H1 (cell line): ENCODE data around the gene UBE2K. TPM values are rescaled to one million over a fixed set of nuclear protein-coding genes. Genes with fewer than 3 reads are reported as not detected.

Experiments used
- CTCF ChIA-PET: fragments of 300-600 bp; sonication (Branson Sonifier 250); formaldehyde crosslinking; loops from one replicate; lab custom pipeline; 2021; ENCODE audit not compliant: partially characterized antibody; lab: Charles Lee
- POLR2A ChIA-PET: fragments of 300-600 bp; sonication (Branson Sonifier 250); formaldehyde crosslinking; loops from one replicate; lab custom pipeline; 2021; ENCODE audit warnings: inconsistent platforms; ENCODE audit not compliant: partially characterized antibody; lab: Charles Lee
- DNase-seq, 2 experiments: peaks; one replicate each; pipeline versions ENCODE4 v3.0.0 to v3.0.0-alpha.2; 2010 to 2022; ENCODE audit warnings: low spot score in 2 of 2, low read depth in 1 of 2, mixed read lengths in 1 of 2
- FAIRE-seq: peaks from 2 replicates; lab custom pipeline; 2011; peaks lifted over from hg19 to GRCh38; lab: Jason Lieb, UNC
- H2AFZ ChIP-seq: 2 replicates; pipeline ENCODE4 v1.8.1; 2012; ENCODE audit warnings: low read length, inconsistent platforms
- H2AK5ac ChIP-seq: 2 replicates; pipeline ENCODE4 v1.6.1; 2013; ENCODE audit warnings: low read depth, low read length
- H2BK120ac ChIP-seq: replicated peaks from 2 replicates; pipeline ENCODE3; 2013; ENCODE audit warnings: low read depth, low read length, inconsistent platforms
- H2BK12ac ChIP-seq: 2 replicates; pipeline ENCODE4 v1.6.1; 2013; ENCODE audit warnings: low read depth, low read length
- H2BK15ac ChIP-seq: 2 replicates; pipeline ENCODE4 v1.6.1; 2013; ENCODE audit warnings: low read length
- H2BK20ac ChIP-seq: 2 replicates; pipeline ENCODE4 v1.6.1; 2013; ENCODE audit warnings: low read length
- H2BK5ac ChIP-seq: 2 replicates; pipeline ENCODE4 v1.6.1; 2013; ENCODE audit warnings: low read depth, low read length
- H3K14ac ChIP-seq: 2 replicates; pipeline ENCODE4 v1.6.1; 2013; ENCODE audit warnings: inconsistent platforms; ENCODE audit not compliant: insufficient read length
- H3K18ac ChIP-seq: 2 replicates; pipeline ENCODE4 v1.6.1; 2013; ENCODE audit warnings: low read length; ENCODE audit errors: extremely low read depth
- H3K23ac ChIP-seq: 2 replicates; pipeline ENCODE4 v1.6.1; 2013; ENCODE audit warnings: inconsistent platforms; ENCODE audit not compliant: insufficient read length
- H3K23me2 ChIP-seq: 2 replicates; pipeline ENCODE4 v1.6.1; 2013; ENCODE audit warnings: low read depth, low read length
- H3K27ac ChIP-seq: 2 replicates; pipeline ENCODE4 v1.6.1; 2011; ENCODE audit warnings: low read depth, low read length, inconsistent platforms
- H3K27me3 ChIP-seq, 4 experiments: replicated peaks in 1 of 4; 1 replicate in 1 of 4; 2 replicates in 3 of 4; pipeline versions ENCODE4 v1.6.1 to v1.8.1; 2011 to 2013; ENCODE audit warnings: low read length in 3 of 4, mild to moderate bottlenecking in 3 of 4, inconsistent platforms in 2 of 4, mixed read lengths in 2 of 4, moderate library complexity in 1 of 4; ENCODE audit not compliant: control insufficient read depth in 3 of 4, insufficient read depth in 3 of 4; ENCODE audit errors: extremely low read depth in 1 of 4
- H3K36me3 ChIP-seq, 4 experiments: 2 replicates each; pipeline versions ENCODE4 v1.6.1 to v1.8.1; 2011 to 2013; ENCODE audit warnings: mild to moderate bottlenecking in 4 of 4, low read length in 3 of 4, moderate library complexity in 2 of 4, control low read depth in 1 of 4, inconsistent platforms in 1 of 4; ENCODE audit not compliant: insufficient read depth in 4 of 4, control insufficient read depth in 2 of 4
- H3K4ac ChIP-seq: replicated peaks from 2 replicates; pipeline ENCODE3; 2013; ENCODE audit warnings: low read length, low read depth, mixed read lengths, inconsistent platforms; ENCODE audit not compliant: insufficient read length
- H3K4me1 ChIP-seq, 4 experiments: replicated peaks in 1 of 4; 1 replicate in 1 of 4; 2 replicates in 3 of 4; pipeline versions ENCODE4 v1.6.1 to v1.8.1; 2011 to 2013; ENCODE audit warnings: low read length in 3 of 4, inconsistent platforms in 2 of 4, mixed read lengths in 1 of 4; ENCODE audit not compliant: insufficient read depth in 4 of 4, control insufficient read depth in 3 of 4
- H3K4me2 ChIP-seq, 2 experiments: 2 replicates each; pipeline versions ENCODE4 v1.6.1 to v1.8.1; 2011 to 2013; ENCODE audit warnings: low read depth in 2 of 2, low read length in 2 of 2, control low read depth in 1 of 2, inconsistent platforms in 1 of 2, mild to moderate bottlenecking in 1 of 2; ENCODE audit not compliant: insufficient read depth in 1 of 2
- H3K4me3 ChIP-seq, 4 experiments: fragments of 200-600, 300-600 bp in 1 of 4; sonication (generic), shearing (Covaris generic), sonication (Bioruptor Twin) in 1 of 4; 2 replicates each; pipeline versions ENCODE4 v1.5.1 to v1.8.1; 2011 to 2016; ENCODE audit warnings: low read length in 4 of 4, low read depth in 3 of 4, control low read depth in 2 of 4, inconsistent platforms in 2 of 4, mild to moderate bottlenecking in 2 of 4, mixed read lengths in 1 of 4, moderate library complexity in 1 of 4; ENCODE audit not compliant: insufficient read depth in 2 of 4; ENCODE audit errors: extremely low read depth in 1 of 4
- H3K56ac ChIP-seq: replicated peaks from 2 replicates; pipeline ENCODE3; 2013; ENCODE audit warnings: low read depth, mild to moderate bottlenecking, mixed read lengths, low read length, inconsistent platforms; ENCODE audit not compliant: insufficient read length
- H3K79me1 ChIP-seq: 2 replicates; pipeline ENCODE4 v1.6.1; 2013; ENCODE audit warnings: low read depth, low read length, control low read depth
- H3K79me2 ChIP-seq, 2 experiments: 2 replicates each; pipeline versions ENCODE4 v1.6.1 to v1.8.1; 2012 to 2013; ENCODE audit warnings: low read length in 2 of 2, mild to moderate bottlenecking in 2 of 2, inconsistent platforms in 1 of 2; ENCODE audit not compliant: insufficient read depth in 2 of 2, control insufficient read depth in 1 of 2
- H3K9ac ChIP-seq, 4 experiments: replicated peaks in 1 of 4; 1 replicate in 1 of 4; 2 replicates in 3 of 4; pipeline versions ENCODE4 v1.6.1 to v1.8.1; 2011 to 2013; ENCODE audit warnings: low read depth in 3 of 4, low read length in 3 of 4, control low read depth in 2 of 4, mild to moderate bottlenecking in 2 of 4, moderate library complexity in 2 of 4, inconsistent platforms in 1 of 4; ENCODE audit errors: extremely low read depth in 1 of 4
- H3K9me3 ChIP-seq, 2 experiments: 2 replicates each; pipeline versions ENCODE4 v1.6.1 to v1.8.1; 2012 to 2013; ENCODE audit warnings: mild to moderate bottlenecking in 2 of 2, moderate library complexity in 2 of 2, control low read depth in 1 of 2, inconsistent platforms in 1 of 2, low read depth in 1 of 2, low read length in 1 of 2, mixed read lengths in 1 of 2; ENCODE audit not compliant: insufficient read depth in 2 of 2
- H4K20me1 ChIP-seq, 2 experiments: replicated peaks in 1 of 2; 2 replicates each; pipeline versions ENCODE3 to v1.8.1; 2011 to 2013; ENCODE audit warnings: inconsistent platforms in 2 of 2, low read length in 2 of 2, mild to moderate bottlenecking in 1 of 2; ENCODE audit not compliant: insufficient read depth in 2 of 2, control insufficient read depth in 1 of 2
- H4K5ac ChIP-seq: 2 replicates; pipeline ENCODE4 v1.6.1; 2013; ENCODE audit warnings: low read length, low read depth, mixed read lengths, inconsistent platforms; ENCODE audit not compliant: insufficient read length
- H4K8ac ChIP-seq: 2 replicates; pipeline ENCODE4 v1.8.0; 2013; ENCODE audit warnings: mild to moderate bottlenecking, moderate library complexity, low read length, inconsistent platforms; ENCODE audit not compliant: insufficient read depth; ENCODE audit errors: extremely low read depth
- H4K91ac ChIP-seq: replicated peaks from 2 replicates; pipeline ENCODE3; 2013; ENCODE audit warnings: low read length, mixed read lengths, inconsistent platforms; ENCODE audit not compliant: insufficient read length
- CEBPB ChIP-seq: IDR thresholded peaks from 2 replicates; pipeline ENCODE4 v1.6.1; 2012; ENCODE audit warnings: low read depth, low read length
- CHD1 ChIP-seq: IDR thresholded peaks from 2 replicates; pipeline ENCODE4 v1.6.1; 2012; ENCODE audit warnings: low read depth, low read length, improper control_type of control experiment
- CREB1 ChIP-seq: IDR thresholded peaks from 2 replicates; pipeline ENCODE4 v1.6.1; 2012; ENCODE audit warnings: inconsistent platforms
- EGR1 ChIP-seq: IDR thresholded peaks from 2 replicates; pipeline ENCODE4 v1.6.1; 2011; ENCODE audit warnings: low read depth, low read length, borderline replicate concordance
- KDM1A ChIP-seq: fragments of 200-600, 300-600 bp; sonication (generic); IDR thresholded peaks from 2 replicates; pipeline ENCODE4 v1.7.1; 2016; ENCODE audit warnings: mild to moderate bottlenecking, low read length, borderline replicate concordance
- KDM4A ChIP-seq: IDR thresholded peaks from one replicate; pipeline ENCODE4 v1.7.1; 2012; ENCODE audit warnings: low read depth, mild to moderate bottlenecking, moderate library complexity, low read length, inconsistent platforms; ENCODE audit not compliant: severe bottlenecking
- PHF8 ChIP-seq: fragments of 200-600 bp; sonication (generic); conservative IDR thresholded peaks from 2 replicates; pipeline ENCODE4 v1.7.1; 2012; ENCODE audit warnings: low read depth, mild to moderate bottlenecking, inconsistent platforms, low read length, moderate library complexity
- POLR2A ChIP-seq, 2 experiments: IDR thresholded peaks; 1 replicate in 1 of 2; 2 replicates in 1 of 2; pipeline ENCODE4 v1.6.1; 2011; ENCODE audit warnings: low read depth in 2 of 2, low read length in 2 of 2, mild to moderate bottlenecking in 2 of 2; ENCODE audit errors: control extremely low read depth in 1 of 2
- POLR2AphosphoS5 ChIP-seq: IDR thresholded peaks from 2 replicates; pipeline ENCODE4 v1.6.1; 2011; ENCODE audit warnings: low read depth, low read length
- POU5F1 ChIP-seq: IDR thresholded peaks from 2 replicates; pipeline ENCODE4 v1.6.1; 2011; ENCODE audit warnings: low read depth, mild to moderate bottlenecking, low read length, moderate library complexity
- RNF2 ChIP-seq: fragments of 200-900, 300-1000 bp; sonication (generic); IDR thresholded peaks from 2 replicates; pipeline ENCODE4 v1.7.1; 2016; ENCODE audit warnings: borderline replicate concordance, low read depth, mild to moderate bottlenecking, antibody characterized with exemption, low read length; ENCODE audit not compliant: poor library complexity, severe bottlenecking; ENCODE audit errors: missing control alignments
- SRF ChIP-seq: IDR thresholded peaks from 2 replicates; pipeline ENCODE4 v1.6.1; 2011; ENCODE audit warnings: mild to moderate bottlenecking, low read depth, low read length, moderate library complexity
- SUZ12 ChIP-seq: fragments of 200-600 bp; sonication (generic); IDR thresholded peaks from 2 replicates; pipeline ENCODE4 v1.6.1; 2012; ENCODE audit warnings: mild to moderate bottlenecking, inconsistent platforms, low read length, moderate library complexity, mixed read lengths
- WGBS, 2 experiments: shearing (Covaris generic) in 1 of 2; methylation state at CpG; one replicate each; pipeline versions ENCODE4 v1.1.6 to v1.1.7; 2013 to 2015; ENCODE audit warnings: low lambda C conversion rate in 2 of 2, mixed read lengths in 2 of 2, inconsistent platforms in 1 of 2, low coverage in 1 of 2, missing lambda C conversion rate in 1 of 2; ENCODE audit not compliant: insufficient replicate concordance in 2 of 2, insufficient coverage in 1 of 2, insufficient read length in 1 of 2; ENCODE audit errors: extremely low coverage in 1 of 2, missing lambda C conversion rate in 1 of 2; 5-methylcytosine and 5-hydroxymethylcytosine counted together
- polyA plus RNA-seq, 7 experiments: library from polyadenylated mRNA; depleted of rRNA in 3 of 7; stranded (reverse) in 5 of 7; unstranded in 2 of 7; fragments of >200 nt in 5 of 7; fragments of 200-250 nt in 2 of 7; gene quantifications; 1 replicate in 5 of 7; 2 replicates in 1 of 7; 4 replicates in 1 of 7; pipeline versions ENCODE4 v1.2.1 to v1.2.3, GENCODE V29; 2011 to 2013; ENCODE audit warnings: missing spikeins in 2 of 7, mixed read lengths in 2 of 7
- total RNA-seq: library from RNA; stranded (reverse); fragmentation: NEBNext Ultra II Directional; extraction: Animal tissue kit (Norgen Biotek cat#: 25700); gene quantifications from 2 replicates; pipeline ENCODE4 v1.2.1, GENCODE V29; 2021
- TF ChIP-seq, protein P1 (sequence below): IDR thresholded peaks from 2 replicates; pipeline ENCODE4 v1.6.1; 2012; ENCODE audit warnings: low read length, inconsistent platforms

The UBE2K gene
- total and polyA plus RNA-seq, 2 of the 8 experiments (the other 6 are each of a cell fraction or from before 2014, with no cell fraction given) = 53.6 to 174 TPM

DNA sequence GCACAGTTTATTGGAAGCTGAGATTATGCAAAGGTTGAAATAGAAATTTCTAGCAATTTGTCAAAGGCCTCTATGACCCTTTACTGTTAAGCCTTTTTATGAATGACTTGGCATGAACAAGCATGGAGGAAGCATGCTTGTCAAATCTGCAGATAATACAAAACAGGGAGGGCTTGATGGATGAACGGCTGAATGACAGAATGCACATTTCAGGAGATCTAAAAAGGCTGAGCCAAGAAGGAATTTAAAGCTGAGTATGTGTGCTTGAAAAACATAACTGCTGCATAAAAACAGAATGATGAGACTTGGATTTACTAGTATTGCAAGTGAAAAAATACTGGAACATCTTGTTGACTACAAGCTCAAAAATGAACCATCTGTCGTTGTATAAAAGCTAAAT lies 29.0 kb upstream of the UBE2K start:
- POLR2A ChIA-PET = interaction anchor here (1.1 kb wide), 1 partner anchor 12 kb away, joined by 5 read pairs; no protein-coding TSS in a partner anchor
- TF ChIP-seq POU5F1 (no peak), KDM4A (no peak), SUZ12 (no peak), KDM1A (no peak), CEBPB (no peak), CHD1 (no peak), SRF (no peak), EGR1 (no peak), PHF8 (no peak), RNF2 (no peak), POLR2AphosphoS5 (no peak), POLR2A (IDR thresholded peaks at IDR 0.05; ENCODE audit: control extremely low read depth in 1 of 2, low read depth in 2 of 2, low read length in 2 of 2) (no peak), CREB1 (no peak)
- TF ChIP-seq, protein P1, sequence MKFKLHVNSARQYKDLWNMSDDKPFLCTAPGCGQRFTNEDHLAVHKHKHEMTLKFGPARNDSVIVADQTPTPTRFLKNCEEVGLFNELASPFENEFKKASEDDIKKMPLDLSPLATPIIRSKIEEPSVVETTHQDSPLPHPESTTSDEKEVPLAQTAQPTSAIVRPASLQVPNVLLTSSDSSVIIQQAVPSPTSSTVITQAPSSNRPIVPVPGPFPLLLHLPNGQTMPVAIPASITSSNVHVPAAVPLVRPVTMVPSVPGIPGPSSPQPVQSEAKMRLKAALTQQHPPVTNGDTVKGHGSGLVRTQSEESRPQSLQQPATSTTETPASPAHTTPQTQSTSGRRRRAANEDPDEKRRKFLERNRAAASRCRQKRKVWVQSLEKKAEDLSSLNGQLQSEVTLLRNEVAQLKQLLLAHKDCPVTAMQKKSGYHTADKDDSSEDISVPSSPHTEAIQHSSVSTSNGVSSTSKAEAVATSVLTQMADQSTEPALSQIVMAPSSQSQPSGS = no peak

More for the DNA sequence above, 29.0 kb upstream of the UBE2K start:
- Histone ChIP-seq H2BK20ac (no peak overlapping the region), H2BK120ac (no peak overlapping the region), H3K4me3 (no peak overlapping the region), H3K14ac (no peak overlapping the region), H2BK12ac (no peak overlapping the region), H3K18ac (no peak overlapping the region), H3K4me2 (no peak overlapping the region), H2BK15ac (no peak overlapping the region), H4K91ac (no peak overlapping the region), H4K20me1 (no peaks in the 10 kb centered on the region), H2AK5ac (no peak overlapping the region), H3K27ac (no peak overlapping the region), H4K5ac (no peak overlapping the region), H3K23me2 (no peaks in the 10 kb centered on the region), H3K56ac (no peak overlapping the region), H3K9ac (no peak overlapping the region), H3K4ac (no peak overlapping the region), H4K8ac (no peak overlapping the region), H3K9me3 (no peaks in the 10 kb centered on the region), H3K23ac (no peak overlapping the region), H2BK5ac (no peak overlapping the region), H3K36me3 (no peaks in the 10 kb centered on the region), H3K79me1 (no peaks in the 10 kb centered on the region), H3K4me1 (no peaks in the 10 kb centered on the region), H2AFZ (no peak overlapping the region), H3K79me2 (no peaks in the 10 kb centered on the region), H3K27me3 (no peaks in the 10 kb centered on the region)
- CTCF ChIA-PET = interaction anchor here (0.6 to 1.0 kb wide), 3 partner anchors 38 to 1174 kb away, joined by 3 to 6 read pairs (median 4); no protein-coding TSS in a partner anchor
- no peak for FAIRE-seq
- no peak for DNase-seq
- WGBS, 2 experiments = 86% methylated on average over 2 of the region's 2 CpGs; no CpG with 5 or more reads in 1 of the 2 experiments
